ENCODE measurements around the gene SUPT6H. TPM values are rescaled to one million over a fixed set of nuclear protein-coding genes. Genes with fewer than 3 reads are reported as not detected.

The SUPT6H gene
- polyA plus RNA-seq, 1 donor from 2014 or later = 19.0 TPM

DNA sequence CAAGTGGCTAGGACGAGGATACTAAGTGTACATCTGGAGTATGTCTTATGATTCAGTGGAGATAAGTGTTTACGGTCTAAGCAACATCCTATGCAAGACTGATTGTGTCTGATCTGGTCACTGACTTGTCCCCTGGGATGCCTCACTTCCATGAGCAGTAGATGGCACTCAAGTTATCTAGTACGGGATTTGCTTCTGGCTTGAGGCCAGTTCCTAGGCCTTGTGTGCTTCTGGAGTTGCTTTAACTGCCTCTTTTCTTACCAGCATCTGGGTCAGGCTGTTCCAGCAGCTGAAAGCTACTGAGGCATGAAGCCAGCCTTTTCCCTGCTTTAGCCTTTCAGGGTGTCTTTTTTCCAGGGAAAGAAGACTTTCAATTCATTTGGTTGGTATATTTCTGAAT, 23.0 kb downstream of the SUPT6H start:
- Histone ChIP-seq H3K27ac (ENCODE audit: low read length) (no peak overlapping the region), H3K9me2 (ENCODE audit: insufficient read depth, low read length) (no peaks in the 10 kb centered on the region), H3K27me3 (ENCODE audit: insufficient read depth, low read depth, low read length) (no peaks in the 10 kb centered on the region), H4K20me1 (ENCODE audit: insufficient read depth) (no peaks in the 10 kb centered on the region), H2AFZ (ENCODE audit: low read depth, low read length) (no peak overlapping the region), H3K79me2 (replicated peaks; ENCODE audit: insufficient read depth, low read length) (no peaks in the 10 kb centered on the region), H3K36me3 (ENCODE audit: insufficient read depth, low read length) (peaks cover 28% of the 10 kb centered on the region), H3K9me3 (ENCODE audit: low read length) (no peaks in the 10 kb centered on the region), H3K4me3 (ENCODE audit: low read length) (no peak overlapping the region), H3K9ac (ENCODE audit: low read length) (no peak overlapping the region), H3F3A (ENCODE audit: insufficient read depth, low read length, poor library complexity, severe bottlenecking) (no peaks in the 10 kb centered on the region), H3K4me2 (ENCODE audit: low read length) (no peak overlapping the region)
- no peak for TF ChIP-seq SMC3 (conservative IDR thresholded peaks at IDR 0.05; ENCODE audit: poor library complexity)
- TF ChIP-seq RAD21 (conservative IDR thresholded peaks at IDR 0.05) = no peak
- no peak for TF ChIP-seq TAF1 (IDR thresholded peaks at IDR 0.05; ENCODE audit: low read depth)
- TF ChIP-seq, protein P1, sequence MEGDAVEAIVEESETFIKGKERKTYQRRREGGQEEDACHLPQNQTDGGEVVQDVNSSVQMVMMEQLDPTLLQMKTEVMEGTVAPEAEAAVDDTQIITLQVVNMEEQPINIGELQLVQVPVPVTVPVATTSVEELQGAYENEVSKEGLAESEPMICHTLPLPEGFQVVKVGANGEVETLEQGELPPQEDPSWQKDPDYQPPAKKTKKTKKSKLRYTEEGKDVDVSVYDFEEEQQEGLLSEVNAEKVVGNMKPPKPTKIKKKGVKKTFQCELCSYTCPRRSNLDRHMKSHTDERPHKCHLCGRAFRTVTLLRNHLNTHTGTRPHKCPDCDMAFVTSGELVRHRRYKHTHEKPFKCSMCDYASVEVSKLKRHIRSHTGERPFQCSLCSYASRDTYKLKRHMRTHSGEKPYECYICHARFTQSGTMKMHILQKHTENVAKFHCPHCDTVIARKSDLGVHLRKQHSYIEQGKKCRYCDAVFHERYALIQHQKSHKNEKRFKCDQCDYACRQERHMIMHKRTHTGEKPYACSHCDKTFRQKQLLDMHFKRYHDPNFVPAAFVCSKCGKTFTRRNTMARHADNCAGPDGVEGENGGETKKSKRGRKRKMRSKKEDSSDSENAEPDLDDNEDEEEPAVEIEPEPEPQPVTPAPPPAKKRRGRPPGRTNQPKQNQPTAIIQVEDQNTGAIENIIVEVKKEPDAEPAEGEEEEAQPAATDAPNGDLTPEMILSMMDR (IDR thresholded peaks at IDR 0.05; ENCODE audit: poor library complexity, severe bottlenecking) = no peak
- TF ChIP-seq EZH2 (IDR thresholded peaks at IDR 0.05; ENCODE audit: borderline replicate concordance, insufficient read depth, low read length, poor library complexity, severe bottlenecking) = no peak
- TF ChIP-seq MXI1 (conservative IDR thresholded peaks at IDR 0.05; ENCODE audit: poor library complexity, severe bottlenecking) = no peak
- TF ChIP-seq POLR2AphosphoS5 (IDR thresholded peaks at IDR 0.05) = no peak
- no peak for TF ChIP-seq EP300 (conservative IDR thresholded peaks at IDR 0.05; ENCODE audit: poor library complexity, severe bottlenecking)
- no peak for TF ChIP-seq REST (IDR thresholded peaks at IDR 0.05; ENCODE audit: borderline replicate concordance)

DNA sequence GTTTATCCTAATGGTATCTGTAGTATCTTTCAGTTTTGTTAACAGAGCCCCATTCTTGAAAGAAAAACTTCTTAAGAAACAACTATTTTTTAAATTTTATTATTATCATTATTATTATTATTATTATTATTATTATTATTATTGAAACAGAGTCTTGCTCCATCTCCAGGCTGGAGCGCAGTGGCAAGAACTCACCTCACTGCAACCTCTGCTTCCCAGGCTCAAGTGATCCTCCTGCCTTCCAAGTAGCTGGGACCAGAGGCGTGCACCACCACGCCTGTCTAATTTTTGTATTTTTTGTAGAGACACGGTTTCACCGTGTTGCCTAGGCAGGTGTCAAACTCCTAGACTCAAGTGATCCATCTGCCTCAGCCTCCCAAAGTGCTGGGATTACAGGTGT, 23.4 kb downstream of the SUPT6H start:
- Histone ChIP-seq H3K27me3 (ENCODE audit: insufficient read depth, low read depth, low read length) (no peaks in the 10 kb centered on the region), H3K4me2 (ENCODE audit: low read length) (no peak overlapping the region), H3K4me3 (ENCODE audit: low read length) (no peak overlapping the region), H3K79me2 (replicated peaks; ENCODE audit: insufficient read depth, low read length) (no peaks in the 10 kb centered on the region), H4K20me1 (ENCODE audit: insufficient read depth) (no peaks in the 10 kb centered on the region), H3K27ac (ENCODE audit: low read length) (no peak overlapping the region), H3K9me3 (ENCODE audit: low read length) (no peaks in the 10 kb centered on the region), H3K9ac (ENCODE audit: low read length) (no peak overlapping the region), H3K9me2 (ENCODE audit: insufficient read depth, low read length) (no peaks in the 10 kb centered on the region), H3K36me3 (ENCODE audit: insufficient read depth, low read length) (peaks cover 28% of the 10 kb centered on the region), H2AFZ (ENCODE audit: low read depth, low read length) (no peak overlapping the region), H3F3A (ENCODE audit: insufficient read depth, low read length, poor library complexity, severe bottlenecking) (no peaks in the 10 kb centered on the region)
- TF ChIP-seq MXI1 (conservative IDR thresholded peaks at IDR 0.05; ENCODE audit: poor library complexity, severe bottlenecking) (no peak), RAD21 (conservative IDR thresholded peaks at IDR 0.05) (no peak), EZH2 (IDR thresholded peaks at IDR 0.05; ENCODE audit: borderline replicate concordance, insufficient read depth, low read length, poor library complexity, severe bottlenecking) (no peak), EP300 (conservative IDR thresholded peaks at IDR 0.05; ENCODE audit: poor library complexity, severe bottlenecking) (no peak), REST (IDR thresholded peaks at IDR 0.05; ENCODE audit: borderline replicate concordance) (no peak), SMC3 (conservative IDR thresholded peaks at IDR 0.05; ENCODE audit: poor library complexity) (no peak), TAF1 (IDR thresholded peaks at IDR 0.05; ENCODE audit: low read depth) (no peak), POLR2AphosphoS5 (IDR thresholded peaks at IDR 0.05) (no peak)
- TF ChIP-seq, protein P1 (IDR thresholded peaks at IDR 0.05; ENCODE audit: poor library complexity, severe bottlenecking) = no peak
